GM12873 (cell line): Measurements from ENCODE around the gene ING4.

Experiments
- TF ChIP-seq, protein P1 (sequence below): IDR thresholded peaks from 2 replicates; pipeline ENCODE4 v1.5.1; 2012; ENCODE audit warnings: low read depth, mild to moderate bottlenecking, moderate library complexity, low read length, control low read depth; ENCODE audit not compliant: insufficient read depth; ENCODE audit errors: missing control alignments

ING4 gene

DNA sequence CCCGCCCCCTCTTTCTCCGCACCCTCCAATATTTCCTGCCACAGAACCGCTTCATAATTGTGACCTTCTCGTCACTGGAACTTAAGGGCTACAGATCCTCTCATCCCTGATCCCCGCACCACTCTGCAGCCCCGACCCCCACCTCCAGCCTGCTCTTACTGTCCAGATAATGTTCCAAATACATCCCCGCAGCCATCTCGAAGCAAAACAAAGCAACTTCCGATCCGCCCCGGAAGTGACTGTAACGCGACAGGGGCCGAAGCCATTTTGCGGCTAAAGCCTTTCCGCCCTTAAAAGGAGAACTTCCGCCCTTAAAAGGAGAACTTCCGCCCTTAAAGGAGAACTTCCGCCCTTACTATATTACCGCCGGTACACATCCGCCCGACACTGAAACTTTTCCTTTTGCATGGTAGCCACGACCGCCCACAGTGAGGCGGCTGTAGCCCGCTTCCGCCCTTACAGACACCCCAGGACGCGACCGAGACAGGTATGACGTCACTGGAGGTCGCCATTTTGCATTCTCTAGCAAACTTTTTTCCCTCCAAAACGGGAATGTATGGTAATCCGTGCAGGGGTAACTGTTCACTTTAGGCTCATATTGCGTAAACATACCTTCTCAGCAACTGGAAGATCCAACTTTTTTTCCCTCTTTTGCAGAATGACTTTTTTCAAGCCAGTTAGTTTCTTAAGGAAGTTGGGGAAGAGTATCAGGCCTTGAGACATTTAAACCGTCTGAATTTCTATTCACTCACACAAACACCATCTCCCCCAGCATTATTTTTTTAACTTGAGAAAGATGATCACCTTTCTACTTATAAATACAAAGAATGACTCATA lies at the start of gene ING4:
ING4 (minus strand) TSS at position 214 of the 837 bp plus-strand sequence; CDS start at position 196, 18 bp downstream.
- TF ChIP-seq, protein P1, sequence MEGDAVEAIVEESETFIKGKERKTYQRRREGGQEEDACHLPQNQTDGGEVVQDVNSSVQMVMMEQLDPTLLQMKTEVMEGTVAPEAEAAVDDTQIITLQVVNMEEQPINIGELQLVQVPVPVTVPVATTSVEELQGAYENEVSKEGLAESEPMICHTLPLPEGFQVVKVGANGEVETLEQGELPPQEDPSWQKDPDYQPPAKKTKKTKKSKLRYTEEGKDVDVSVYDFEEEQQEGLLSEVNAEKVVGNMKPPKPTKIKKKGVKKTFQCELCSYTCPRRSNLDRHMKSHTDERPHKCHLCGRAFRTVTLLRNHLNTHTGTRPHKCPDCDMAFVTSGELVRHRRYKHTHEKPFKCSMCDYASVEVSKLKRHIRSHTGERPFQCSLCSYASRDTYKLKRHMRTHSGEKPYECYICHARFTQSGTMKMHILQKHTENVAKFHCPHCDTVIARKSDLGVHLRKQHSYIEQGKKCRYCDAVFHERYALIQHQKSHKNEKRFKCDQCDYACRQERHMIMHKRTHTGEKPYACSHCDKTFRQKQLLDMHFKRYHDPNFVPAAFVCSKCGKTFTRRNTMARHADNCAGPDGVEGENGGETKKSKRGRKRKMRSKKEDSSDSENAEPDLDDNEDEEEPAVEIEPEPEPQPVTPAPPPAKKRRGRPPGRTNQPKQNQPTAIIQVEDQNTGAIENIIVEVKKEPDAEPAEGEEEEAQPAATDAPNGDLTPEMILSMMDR = no peak

DNA sequence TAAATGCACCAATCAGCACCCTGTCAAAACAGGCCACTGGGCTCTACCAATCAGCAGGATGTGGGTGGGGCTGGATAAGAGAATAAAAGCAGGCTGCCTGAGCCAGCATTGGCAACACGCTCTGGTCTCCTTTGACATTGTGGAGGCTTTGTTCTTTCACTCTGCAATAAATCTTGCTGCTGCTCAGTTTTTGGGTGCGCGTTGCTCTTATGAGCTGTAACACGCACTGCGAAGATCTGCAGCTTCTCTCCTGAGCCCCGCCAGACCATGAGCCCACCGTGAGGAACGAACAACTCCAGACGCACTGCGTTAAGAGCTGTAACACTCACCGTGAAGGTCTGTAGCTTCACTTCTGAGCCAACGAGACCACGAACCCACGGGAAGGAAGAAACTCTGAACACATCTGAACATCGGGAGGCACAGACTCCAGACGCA lies 46.1 kb upstream of the ING4 start:
- TF ChIP-seq, protein P1 = no peak

DNA sequence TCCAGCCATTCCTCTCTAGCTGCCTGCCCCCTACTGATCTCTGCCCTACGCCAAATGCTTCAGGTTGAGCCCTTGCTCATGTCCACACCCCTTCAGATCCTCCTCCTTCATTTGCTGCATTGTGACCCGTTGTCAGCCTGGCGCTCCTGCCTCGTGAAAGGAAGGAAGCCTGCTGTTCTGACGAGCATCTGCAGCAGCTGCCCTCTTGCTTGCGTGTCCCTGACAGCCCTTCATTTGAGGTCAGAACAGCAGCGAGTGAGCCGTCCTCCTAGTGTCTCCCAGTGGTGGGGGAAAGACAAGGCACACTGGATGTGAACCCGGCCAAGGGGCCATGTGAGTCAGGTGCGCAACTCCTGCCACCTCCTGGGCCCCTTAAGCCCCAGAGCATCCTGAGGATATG lies 40.7 kb upstream of the ING4 start:
- TF ChIP-seq, protein P1 = peak; percentile 5

DNA sequence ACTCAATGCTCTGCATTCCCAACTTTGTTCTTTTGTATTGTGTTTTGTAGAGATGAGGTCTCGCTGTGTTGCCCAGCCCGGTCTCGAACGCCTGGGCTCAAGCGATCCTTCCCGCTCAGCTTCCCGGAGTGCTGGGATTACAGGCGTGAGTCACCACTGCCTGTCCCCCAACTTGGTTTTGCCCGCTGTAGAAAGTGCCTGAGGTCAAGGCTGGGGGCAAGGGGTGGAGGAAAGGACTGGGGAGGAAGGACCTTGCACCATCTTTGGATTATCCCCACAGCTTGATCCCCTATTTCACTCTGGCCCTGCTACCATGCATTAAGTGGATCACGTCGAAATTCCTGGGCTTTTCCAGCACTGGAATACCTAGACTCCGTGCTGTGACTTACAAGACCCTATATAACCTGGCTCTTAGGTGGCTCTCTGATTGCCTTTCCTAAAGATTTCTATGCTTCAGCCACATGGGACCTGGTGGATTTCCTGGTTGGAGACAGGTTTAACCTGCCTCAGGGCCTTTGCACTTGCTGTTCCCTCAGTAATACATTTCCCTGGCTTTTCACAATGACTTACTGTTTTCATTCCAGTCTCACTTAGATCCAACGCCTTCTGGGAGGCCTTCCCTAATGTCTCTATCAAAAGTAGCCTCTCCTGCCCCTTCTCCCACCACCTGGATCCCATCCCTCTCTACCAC lies 38.3 kb upstream of the ING4 start:
- TF ChIP-seq, protein P1 = no peak

DNA sequence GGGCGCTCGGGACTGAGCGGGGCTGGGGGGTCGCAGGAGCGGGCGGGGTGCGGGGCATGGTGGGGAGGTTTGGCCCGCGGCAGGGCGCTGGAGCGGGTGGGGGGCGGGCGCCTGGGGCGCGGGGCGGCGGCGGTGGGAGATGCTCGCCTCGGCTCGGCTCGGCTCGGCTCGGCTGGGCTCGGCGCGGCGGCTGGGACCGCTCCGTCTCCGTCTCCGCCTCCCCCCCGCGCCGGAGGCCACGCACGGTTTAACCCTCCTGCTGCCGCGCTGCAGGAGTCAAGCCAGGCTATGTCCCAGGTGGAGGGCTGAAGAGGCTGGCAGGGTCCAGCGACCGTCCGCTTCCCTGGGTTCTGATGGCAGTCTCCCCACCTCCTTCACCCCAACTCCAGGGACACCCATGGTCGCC lies 37.7 kb upstream of the ING4 start, which contains the start of gene PIANP:
PIANP (minus strand) TSS at position 170 of the 406 bp plus-strand sequence. CDS start 2,754 bp downstream, outside the sequence.
- TF ChIP-seq, protein P1 = no peak

DNA sequence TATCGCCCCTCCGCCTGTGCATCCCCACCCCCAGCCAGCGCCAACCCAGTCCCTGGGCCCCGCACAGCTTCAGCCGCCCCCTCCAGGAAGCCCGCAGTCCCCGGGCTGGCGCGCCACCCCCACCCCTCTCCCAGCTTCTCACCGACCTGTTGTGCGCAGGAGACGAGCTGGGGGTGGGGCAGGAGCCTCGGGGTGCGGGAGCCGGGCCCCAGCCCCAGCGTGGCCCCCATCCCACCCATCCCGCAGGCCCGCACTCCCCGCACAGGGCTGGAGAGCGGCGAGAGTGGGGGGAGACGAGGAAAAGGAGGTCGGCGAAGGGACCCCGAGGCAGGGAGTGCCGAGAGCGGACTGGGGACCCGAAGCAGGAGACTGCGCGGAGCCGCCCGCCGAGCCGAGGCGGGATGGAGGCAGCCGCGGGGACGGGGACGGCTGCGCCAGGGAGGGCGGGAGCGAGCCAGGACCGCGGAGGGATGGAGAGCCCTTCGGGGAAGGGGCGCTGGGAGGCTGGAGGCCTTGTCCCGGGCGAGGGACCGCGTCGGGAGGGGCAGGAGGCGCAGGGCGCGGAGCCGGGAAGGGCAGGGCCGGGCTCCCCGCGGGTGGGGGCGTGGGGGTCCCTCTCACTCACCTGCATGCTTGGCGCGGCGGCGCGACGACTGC lies 37.2 kb upstream of the ING4 start:
- TF ChIP-seq, protein P1 = no peak
